Endothelial cell of umbilical vein (primary cell): Measurements from ENCODE around the gene EPN2. TPM values are rescaled to one million over a fixed set of nuclear protein-coding genes. Genes with fewer than 3 reads are reported as not detected.

ENCODE experiments used
- BruUV-seq: library from RNA; stranded (reverse); fragments of 400-500 nt; replicated peaks from 2 replicates; lab custom pipeline; 2021; lab: Mats Ljungman, UMichigan
- CTCF ChIA-PET: fragments of 300-600, 350-600 bp; sonication (Branson Sonifier 250); formaldehyde crosslinking; loops from one replicate; lab custom pipeline; 2021; ENCODE audit warnings: antibody characterized with exemption, inconsistent platforms; lab: Charles Lee
- POLR2A ChIA-PET: fragments of 300-600, 350-600 bp; sonication (Branson Sonifier 250); formaldehyde crosslinking; loops from one replicate; lab custom pipeline; 2021; ENCODE audit warnings: antibody characterized with exemption, inconsistent platforms; lab: Charles Lee
- DNase-seq: peaks from one replicate; pipeline ENCODE4 v3.0.0-alpha.2; 2011; ENCODE audit warnings: low read depth, low spot score
- FAIRE-seq: peaks from 2 replicates; lab custom pipeline; 2011; peaks lifted over from hg19 to GRCh38; lab: Jason Lieb, UNC
- H2AFZ ChIP-seq: 2 replicates; pipeline ENCODE4 v1.6.0; 2012; ENCODE audit warnings: low read depth, low read length, control low read depth, inconsistent platforms
- H3K27ac ChIP-seq: 2 replicates; pipeline ENCODE4 v1.5.1; 2011; ENCODE audit warnings: low read depth, mild to moderate bottlenecking, control low read depth, low read length, moderate library complexity; ENCODE audit not compliant: insufficient read depth
- H3K27me3 ChIP-seq, 2 experiments: 2 replicates each; pipeline versions ENCODE4 v1.6.0 to v1.6.1; 2011; ENCODE audit warnings: low read length in 2 of 2, mixed read lengths in 1 of 2; ENCODE audit not compliant: control insufficient read depth in 2 of 2, insufficient read depth in 2 of 2
- H3K36me3 ChIP-seq, 2 experiments: 2 replicates in 1 of 2; 3 replicates in 1 of 2; pipeline ENCODE4 v1.5.1; 2011; ENCODE audit warnings: low read length in 2 of 2, mild to moderate bottlenecking in 1 of 2, moderate library complexity in 1 of 2; ENCODE audit not compliant: control insufficient read depth in 2 of 2, insufficient read depth in 2 of 2; ENCODE audit errors: extremely low read depth in 1 of 2
- H3K4me1 ChIP-seq: 3 replicates; pipeline ENCODE4 v1.5.1; 2011; ENCODE audit warnings: mild to moderate bottlenecking, low read length; ENCODE audit not compliant: control insufficient read depth, insufficient read depth; ENCODE audit errors: extremely low read depth
- H3K4me2 ChIP-seq: 2 replicates; pipeline ENCODE4 v1.6.1; 2011; ENCODE audit warnings: low read length, control low read depth, mixed read lengths; ENCODE audit not compliant: insufficient read depth
- H3K4me3 ChIP-seq, 3 experiments: fragments of 200-600 bp in 1 of 3; sonication (generic), shearing (Covaris generic) in 1 of 3; replicated peaks in 1 of 3; 2 replicates each; pipeline ENCODE4 v1.5.1; 2011 to 2016; ENCODE audit warnings: control low read depth in 3 of 3, low read length in 3 of 3, mild to moderate bottlenecking in 2 of 3, inconsistent platforms in 1 of 3, low read depth in 1 of 3, moderate library complexity in 1 of 3; ENCODE audit not compliant: insufficient read depth in 1 of 3
- H3K79me2 ChIP-seq: 2 replicates; pipeline ENCODE4 v1.6.0; 2012; ENCODE audit warnings: low read length, inconsistent platforms; ENCODE audit not compliant: control insufficient read depth, insufficient read depth
- H3K9ac ChIP-seq: replicated peaks from 2 replicates; pipeline ENCODE3; 2011; ENCODE audit warnings: low read length, control low read depth; ENCODE audit not compliant: insufficient read depth; ENCODE audit errors: extremely low read depth
- H3K9me1 ChIP-seq: replicated peaks from 3 replicates; pipeline ENCODE4 v1.6.0; 2011; ENCODE audit warnings: mild to moderate bottlenecking, low read length; ENCODE audit not compliant: control insufficient read depth, insufficient read depth; ENCODE audit errors: extremely low read depth
- H3K9me3 ChIP-seq: replicated peaks from 2 replicates; pipeline ENCODE4 v1.5.1; 2012; ENCODE audit warnings: low read length, inconsistent platforms; ENCODE audit not compliant: control insufficient read depth, insufficient read depth
- H4K20me1 ChIP-seq: replicated peaks from 2 replicates; pipeline ENCODE3; 2011; ENCODE audit warnings: mild to moderate bottlenecking, low read length; ENCODE audit not compliant: control insufficient read depth, insufficient read depth; ENCODE audit errors: extremely low read depth
- EZH2 ChIP-seq: IDR thresholded peaks from 2 replicates; pipeline ENCODE4 v1.6.1; 2012; ENCODE audit warnings: borderline replicate concordance, low read depth, mild to moderate bottlenecking, moderate library complexity, low read length, inconsistent platforms; ENCODE audit not compliant: severe bottlenecking
- FOS ChIP-seq: IDR thresholded peaks from 2 replicates; pipeline ENCODE4 v1.6.1; 2011; ENCODE audit warnings: mild to moderate bottlenecking, low read length, moderate library complexity, borderline replicate concordance; ENCODE audit not compliant: insufficient read depth
- GATA2 ChIP-seq: IDR thresholded peaks from 2 replicates; pipeline ENCODE4 v1.7.0; 2011; ENCODE audit warnings: low read depth, mild to moderate bottlenecking, moderate library complexity, mixed read lengths, low read length; ENCODE audit not compliant: insufficient read length, insufficient read depth
- JUN ChIP-seq: IDR thresholded peaks from 2 replicates; pipeline ENCODE4 v1.6.1; 2011; ENCODE audit warnings: borderline replicate concordance, low read depth; ENCODE audit not compliant: insufficient read length, insufficient read depth
- MYC ChIP-seq: IDR thresholded peaks from one replicate; pipeline ENCODE4 v1.6.1; 2011; ENCODE audit warnings: mild to moderate bottlenecking, low read depth, low read length
- POLR2A ChIP-seq: IDR thresholded peaks from 2 replicates; pipeline ENCODE4 v1.6.1; 2012; ENCODE audit warnings: low read depth, mild to moderate bottlenecking, control low read depth, low read length
- POLR2AphosphoS5 ChIP-seq: IDR thresholded peaks from 2 replicates; pipeline ENCODE4 v1.6.1; 2012; ENCODE audit warnings: low read depth, mild to moderate bottlenecking, control low read depth, low read length, moderate library complexity; ENCODE audit not compliant: insufficient read depth
- dilution Hi-C: fragments of 300-500 bp; cut with MboI; formaldehyde crosslinking; loops from one replicate; pipeline ENCODE4 v1.15.0; 2019; ENCODE audit warnings: low sequenced_read_pairs; ENCODE audit not compliant: extremely low pct_ligation_motif_present
- intact Hi-C: fragments of 100-400 bp; cut with micrococcal nuclease; formaldehyde crosslinking; loops from one replicate; pipeline ENCODE4 v1.10.0; 2022
- polyA plus RNA-seq, 4 experiments: library from polyadenylated mRNA; depleted of rRNA in 3 of 4; stranded (reverse) in 3 of 4; unstranded in 1 of 4; fragments of >200 nt; gene quantifications; 2 replicates each; pipeline versions ENCODE4 v1.2.1 to v1.2.3, GENCODE V29; 2011 to 2012; ENCODE audit warnings: missing spikeins in 1 of 4
- total RNA-seq: library from RNA; stranded (reverse); gene quantifications from 2 replicates; pipeline ENCODE4 v1.2.3, GENCODE V29; 2021
- TF ChIP-seq, protein P1 (sequence below): IDR thresholded peaks from 2 replicates; pipeline ENCODE4 v1.6.1; 2011; ENCODE audit not compliant: insufficient read depth, insufficient read length
- TF ChIP-seq, protein P2 (sequence below), 2 donors: IDR thresholded peaks; 1 replicate in 1 of 2; 2 replicates in 1 of 2; pipeline ENCODE4 v1.5.1; 2011; ENCODE audit warnings: low read length in 2 of 2, mild to moderate bottlenecking in 2 of 2, moderate library complexity in 2 of 2, control low read depth in 1 of 2, inconsistent platforms in 1 of 2, low read depth in 1 of 2; ENCODE audit not compliant: insufficient read depth in 1 of 2; ENCODE audit errors: extremely low read depth in 1 of 2

EPN2 gene
- total and polyA plus RNA-seq, 2 donors (not counting 3 experiments of a cell fraction or from before 2014, with no cell fraction given), result 40.3 to 70.5 TPM

DNA sequence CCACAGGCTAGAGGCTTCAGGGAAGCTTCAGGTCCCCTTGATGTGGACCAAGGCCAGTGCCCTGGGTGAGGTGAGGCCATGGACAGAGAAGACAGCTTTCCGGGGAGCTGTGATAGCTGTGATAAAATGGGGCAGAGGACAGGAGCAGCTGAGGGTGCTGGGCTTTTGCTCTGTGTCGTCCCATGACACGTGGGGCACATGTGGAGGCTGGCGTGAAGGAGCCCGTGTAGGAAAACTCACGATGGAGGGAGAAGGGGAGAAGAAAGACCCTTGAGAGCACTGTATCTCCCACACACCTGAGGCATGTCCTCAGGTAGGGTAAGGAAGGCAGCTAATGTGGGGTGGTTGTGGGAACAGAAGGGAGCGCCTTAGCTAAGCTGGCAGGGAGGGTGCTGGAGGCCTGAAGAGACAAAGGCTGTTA, 104.1 kb downstream of the EPN2 start:
- no peaks in the 10 kb centered on the region for H3K4me1 ChIP-seq
- no TSS peak for BruUV-seq
- ChIA-PET POLR2A (no interaction called here), CTCF (interaction anchor here (1.0 kb wide), 1 partner anchor 13 kb away, joined by 6 read pairs; no protein-coding TSS in a partner anchor)
- no peak overlapping the region for H3K4me2 ChIP-seq
- intact Hi-C loops, result no loop called here
- H3K9ac ChIP-seq, result no peak overlapping the region
- H3K79me2 ChIP-seq, result no peaks in the 10 kb centered on the region
- no peaks in the 10 kb centered on the region for H3K9me1 ChIP-seq
- no peaks in the 10 kb centered on the region for H4K20me1 ChIP-seq
- H2AFZ ChIP-seq, result no peak overlapping the region
- no peaks in the 10 kb centered on the region for H3K27me3 ChIP-seq
- H3K27ac ChIP-seq, result no peak overlapping the region
- FAIRE-seq (no peak), DNase-seq (no peak)
- no peaks in the 10 kb centered on the region for H3K36me3 ChIP-seq
- dilution Hi-C loops, result no loop called here
- H3K4me3 ChIP-seq, result no peak overlapping the region
- H3K9me3 ChIP-seq, result no peaks in the 10 kb centered on the region
- TF ChIP-seq EZH2 (no peak), POLR2A (no peak), POLR2AphosphoS5 (no peak), MYC (no peak), JUN (no peak), GATA2 (no peak), FOS (no peak)
- TF ChIP-seq, protein P1, sequence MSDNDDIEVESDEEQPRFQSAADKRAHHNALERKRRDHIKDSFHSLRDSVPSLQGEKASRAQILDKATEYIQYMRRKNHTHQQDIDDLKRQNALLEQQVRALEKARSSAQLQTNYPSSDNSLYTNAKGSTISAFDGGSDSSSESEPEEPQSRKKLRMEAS, result no peak
- TF ChIP-seq, protein P2, sequence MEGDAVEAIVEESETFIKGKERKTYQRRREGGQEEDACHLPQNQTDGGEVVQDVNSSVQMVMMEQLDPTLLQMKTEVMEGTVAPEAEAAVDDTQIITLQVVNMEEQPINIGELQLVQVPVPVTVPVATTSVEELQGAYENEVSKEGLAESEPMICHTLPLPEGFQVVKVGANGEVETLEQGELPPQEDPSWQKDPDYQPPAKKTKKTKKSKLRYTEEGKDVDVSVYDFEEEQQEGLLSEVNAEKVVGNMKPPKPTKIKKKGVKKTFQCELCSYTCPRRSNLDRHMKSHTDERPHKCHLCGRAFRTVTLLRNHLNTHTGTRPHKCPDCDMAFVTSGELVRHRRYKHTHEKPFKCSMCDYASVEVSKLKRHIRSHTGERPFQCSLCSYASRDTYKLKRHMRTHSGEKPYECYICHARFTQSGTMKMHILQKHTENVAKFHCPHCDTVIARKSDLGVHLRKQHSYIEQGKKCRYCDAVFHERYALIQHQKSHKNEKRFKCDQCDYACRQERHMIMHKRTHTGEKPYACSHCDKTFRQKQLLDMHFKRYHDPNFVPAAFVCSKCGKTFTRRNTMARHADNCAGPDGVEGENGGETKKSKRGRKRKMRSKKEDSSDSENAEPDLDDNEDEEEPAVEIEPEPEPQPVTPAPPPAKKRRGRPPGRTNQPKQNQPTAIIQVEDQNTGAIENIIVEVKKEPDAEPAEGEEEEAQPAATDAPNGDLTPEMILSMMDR (IDR thresholded peaks at IDR 0.05; ENCODE audit: extremely low read depth in 1 of 2, insufficient read depth in 1 of 2, low read depth in 1 of 2, low read length in 2 of 2), result no peak
